Activated T-cell treated with anti-CD3 and anti-CD28 coated beads, Interleukin-2, amount 50 U/mL, for 48 hours (primary cell): ENCODE results near the gene EFCAB6.

Experiments
- DNase-seq, 2 experiments: peaks; one replicate each; pipeline ENCODE4 v3.0.0-alpha.2; 2020

EFCAB6 gene

GRCh38 chr22:43564859-43565258 lies 247.2 kb downstream of the EFCAB6 start:
- no peak for DNase-seq

- no peak for DNase-seq
Observed at GRCh38 chr22:43563571-43563970, 248.5 kb downstream of the EFCAB6 start.

GRCh38 chr22:43562843-43563242 lies 249.3 kb downstream of the EFCAB6 start:
- no peak for DNase-seq

- DNase-seq = no peak
Observed at GRCh38 chr22:43561415-43562178, 250.5 kb downstream of the EFCAB6 start.

GRCh38 chr22:43560651-43561050 lies 251.5 kb downstream of the EFCAB6 start:
- DNase-seq = no peak

- DNase-seq = no peak
Observed at GRCh38 chr22:43555561-43556515, 256.3 kb downstream of the EFCAB6 start.

- no peak for DNase-seq
Observed at GRCh38 chr22:43554694-43555365, 257.3 kb downstream of the EFCAB6 start.

- no peak for DNase-seq
Observed at GRCh38 chr22:43554259-43554636, 257.9 kb downstream of the EFCAB6 start.

- no peak for DNase-seq
Observed at GRCh38 chr22:43553451-43554258, 258.4 kb downstream of the EFCAB6 start.

- no peak for DNase-seq
Observed at GRCh38 chr22:43550672-43551071, 261.4 kb downstream of the EFCAB6 start.

- no peak for DNase-seq
Observed at GRCh38 chr22:43550024-43550620, 262.0 kb downstream of the EFCAB6 start.

- peak in 1 of 2 experiments; percentile 2 for DNase-seq
Observed at GRCh38 chr22:43546186-43546585, 265.9 kb downstream of the EFCAB6 start.

- peak in 1 of 2 experiments; percentile 8 for DNase-seq
Observed at GRCh38 chr22:43544289-43544673, 267.8 kb downstream of the EFCAB6 start.

GRCh38 chr22:43543522-43544288 lies 268.4 kb downstream of the EFCAB6 start:
- DNase-seq = peak in 1 of 2 experiments; percentile 1

- DNase-seq = peak in 1 of 2 experiments; percentile 7
Observed at GRCh38 chr22:43542681-43543521, 269.2 kb downstream of the EFCAB6 start.

GRCh38 chr22:43541462-43542407 lies 270.4 kb downstream of the EFCAB6 start:
- peak in 1 of 2 experiments; percentile 3 for DNase-seq

GRCh38 chr22:43541022-43541421 lies 271.1 kb downstream of the EFCAB6 start:
- peak in 1 of 2 experiments; percentile 5 for DNase-seq

GRCh38 chr22:43540529-43540923 lies 271.6 kb downstream of the EFCAB6 start:
- DNase-seq = no peak
